Activated CD8-positive, alpha-beta memory T cell treated with anti-CD3 and anti-CD28 coated beads, Interleukin-2, amount 50 U/mL, for 24 hours (primary cell): Measurements from ENCODE around the gene FGFR3.

Source experiments
- DNase-seq: peaks from one replicate; pipeline ENCODE4 v3.0.0-alpha.2; 2020; ENCODE audit errors: extremely low read depth

The FGFR3 gene

GRCh38 chr4:1788254-1788973 lies 4.7 kb upstream of the FGFR3 start:
- no peak for DNase-seq

- no peak for DNase-seq
Measured at GRCh38 chr4:1789552-1789951, 3.5 kb upstream of the FGFR3 start.

DNA sequence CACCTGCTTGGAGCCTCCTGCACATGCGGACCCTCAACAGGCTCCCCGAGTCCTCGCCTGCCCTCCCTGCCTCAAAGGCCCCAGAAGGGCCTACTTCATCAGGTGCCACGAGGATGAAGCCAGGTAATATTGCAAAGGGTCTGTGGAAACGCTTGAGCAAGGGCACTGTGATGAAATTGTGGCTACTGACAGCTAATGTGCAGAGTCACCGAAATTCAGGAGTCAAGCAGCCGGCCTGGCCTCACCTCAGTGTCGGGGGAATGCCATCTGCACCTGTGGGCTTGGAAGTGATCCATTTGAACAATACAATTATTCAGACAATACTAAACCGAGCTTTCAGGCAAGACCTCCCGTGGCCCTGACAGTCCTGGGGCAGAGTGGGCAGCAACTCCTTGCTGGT lies 3.1 kb upstream of the FGFR3 start:
- DNase-seq = no peak

DNA sequence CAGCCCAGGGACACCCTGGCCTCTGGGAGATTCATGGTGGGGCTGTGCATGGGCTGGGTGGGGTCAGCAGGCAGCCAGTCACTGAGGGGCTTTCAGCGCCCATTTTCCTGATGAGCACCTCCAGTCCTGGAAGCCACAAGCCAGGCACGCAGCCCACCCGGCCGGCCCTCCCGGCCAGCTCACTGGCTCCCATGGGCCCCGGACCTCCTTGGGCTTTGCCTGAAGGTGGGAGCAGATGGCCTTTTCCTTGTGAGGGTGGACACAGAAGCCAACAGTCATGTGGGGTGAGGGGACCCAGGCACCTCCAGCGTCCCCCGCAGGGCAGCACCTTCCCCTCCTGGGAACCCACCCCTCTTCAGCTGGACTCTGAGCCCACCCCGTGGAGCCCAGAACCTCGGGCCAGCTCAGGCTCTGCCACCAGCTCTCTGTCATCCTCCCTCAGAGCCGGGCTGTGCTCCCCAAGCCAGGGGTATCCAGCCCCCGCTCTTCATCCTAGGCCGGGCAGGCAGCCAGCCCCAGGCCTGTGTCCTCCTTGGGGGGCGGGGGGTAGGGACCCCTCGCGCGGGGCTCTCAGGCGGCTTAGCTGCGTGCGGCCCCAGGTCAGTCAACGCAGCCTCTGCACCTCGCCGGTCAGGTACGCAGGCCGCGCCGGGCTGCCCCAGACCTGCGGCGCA lies 798 bp upstream of the FGFR3 start:
- no peak for DNase-seq

DNA sequence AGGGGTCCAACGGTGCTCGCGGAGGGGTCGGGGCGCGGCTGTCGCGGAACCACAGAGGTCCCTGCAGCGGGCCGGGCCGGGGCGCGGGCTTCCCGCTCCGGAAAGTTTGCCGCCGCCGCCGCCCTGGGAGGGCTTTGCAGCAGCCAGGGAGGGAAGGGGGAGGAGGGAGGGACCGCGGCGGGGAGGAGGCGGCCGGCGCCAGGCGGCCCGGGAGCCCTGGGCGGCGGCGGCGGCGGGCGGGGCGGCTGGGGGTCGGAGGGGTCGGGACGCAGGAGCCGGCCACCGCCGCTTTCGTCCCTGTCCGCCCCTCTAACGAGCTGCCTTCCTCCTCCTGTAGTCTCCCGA lies 375 bp downstream of the FGFR3 start:
- no peak for DNase-seq

- no peak for DNase-seq
Measured at GRCh38 chr4:1793940-1794808, 1.1 kb downstream of the FGFR3 start.

GRCh38 chr4:1794809-1795298 lies 1.8 kb downstream of the FGFR3 start:
- DNase-seq = no peak

GRCh38 chr4:1795299-1796195 lies 2.5 kb downstream of the FGFR3 start:
- DNase-seq = no peak

GRCh38 chr4:1796486-1797204 lies 3.6 kb downstream of the FGFR3 start:
- DNase-seq = no peak

- no peak for DNase-seq
Measured at GRCh38 chr4:1797298-1797860, 4.3 kb downstream of the FGFR3 start.

- no peak for DNase-seq
Measured at GRCh38 chr4:1797861-1798579, 4.9 kb downstream of the FGFR3 start.

- no peak for DNase-seq
Measured at GRCh38 chr4:1798580-1799386, 5.7 kb downstream of the FGFR3 start.

DNA sequence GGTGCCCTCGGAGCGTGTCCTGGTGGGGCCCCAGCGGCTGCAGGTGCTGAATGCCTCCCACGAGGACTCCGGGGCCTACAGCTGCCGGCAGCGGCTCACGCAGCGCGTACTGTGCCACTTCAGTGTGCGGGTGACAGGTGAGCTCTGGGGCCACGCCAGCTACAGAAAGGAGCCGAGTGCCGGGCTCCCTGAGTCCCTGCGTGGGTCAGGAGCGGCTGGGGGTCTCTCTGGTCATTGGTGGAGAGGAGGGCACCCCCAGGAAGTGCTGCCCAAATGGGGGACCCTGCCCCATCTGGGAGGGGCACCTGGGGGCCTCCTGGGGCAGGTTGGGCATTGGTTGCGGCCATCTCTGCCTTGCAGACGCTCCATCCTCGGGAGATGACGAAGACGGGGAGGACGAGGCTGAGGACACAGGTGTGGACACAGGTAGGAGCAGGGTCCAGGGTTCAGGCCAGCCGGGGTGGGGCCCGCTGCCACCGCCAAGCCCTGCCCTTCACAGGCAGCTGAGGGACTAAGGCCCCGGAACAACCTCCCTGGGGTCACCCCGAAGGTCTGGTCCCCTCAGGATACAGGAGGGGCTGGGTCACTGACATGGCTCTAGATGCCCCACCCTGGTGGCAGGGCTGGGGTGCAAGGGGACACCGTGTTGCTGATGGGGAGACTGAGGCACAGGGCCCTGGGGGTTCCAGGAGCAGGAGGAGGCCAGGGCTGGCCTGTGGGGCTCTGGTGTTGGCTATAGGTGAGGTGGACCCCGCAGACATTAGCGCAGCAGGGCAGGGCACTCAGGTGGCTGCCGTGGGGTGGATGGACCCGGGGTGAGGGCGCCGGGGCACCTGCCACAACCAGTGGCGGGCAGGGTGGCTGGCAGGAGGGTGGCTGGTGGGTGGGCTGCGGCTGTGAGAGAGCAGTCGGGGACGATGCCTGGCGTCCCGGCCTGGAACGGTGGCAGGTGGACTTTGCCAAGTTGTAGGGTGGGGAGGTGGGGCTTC lies 6.6 kb downstream of the FGFR3 start:
- DNase-seq = no peak

- no peak for DNase-seq
Measured at GRCh38 chr4:1800805-1801204, 7.7 kb downstream of the FGFR3 start.

DNA sequence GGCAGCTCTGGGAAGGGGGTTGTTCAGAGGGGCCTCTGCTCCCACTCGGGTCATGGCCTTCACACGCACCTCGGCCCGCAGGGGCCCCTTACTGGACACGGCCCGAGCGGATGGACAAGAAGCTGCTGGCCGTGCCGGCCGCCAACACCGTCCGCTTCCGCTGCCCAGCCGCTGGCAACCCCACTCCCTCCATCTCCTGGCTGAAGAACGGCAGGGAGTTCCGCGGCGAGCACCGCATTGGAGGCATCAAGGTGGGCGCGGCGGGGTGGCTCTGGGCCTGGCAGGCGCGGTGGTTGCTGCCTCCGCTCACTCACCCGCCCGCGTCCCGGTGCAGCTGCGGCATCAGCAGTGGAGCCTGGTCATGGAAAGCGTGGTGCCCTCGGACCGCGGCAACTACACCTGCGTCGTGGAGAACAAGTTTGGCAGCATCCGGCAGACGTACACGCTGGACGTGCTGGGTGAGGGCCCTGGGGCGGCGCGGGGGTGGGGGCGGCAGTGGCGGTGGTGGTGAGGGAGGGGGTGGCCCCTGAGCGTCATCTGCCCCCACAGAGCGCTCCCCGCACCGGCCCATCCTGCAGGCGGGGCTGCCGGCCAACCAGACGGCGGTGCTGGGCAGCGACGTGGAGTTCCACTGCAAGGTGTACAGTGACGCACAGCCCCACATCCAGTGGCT lies 8.3 kb downstream of the FGFR3 start:
- no peak for DNase-seq

DNA sequence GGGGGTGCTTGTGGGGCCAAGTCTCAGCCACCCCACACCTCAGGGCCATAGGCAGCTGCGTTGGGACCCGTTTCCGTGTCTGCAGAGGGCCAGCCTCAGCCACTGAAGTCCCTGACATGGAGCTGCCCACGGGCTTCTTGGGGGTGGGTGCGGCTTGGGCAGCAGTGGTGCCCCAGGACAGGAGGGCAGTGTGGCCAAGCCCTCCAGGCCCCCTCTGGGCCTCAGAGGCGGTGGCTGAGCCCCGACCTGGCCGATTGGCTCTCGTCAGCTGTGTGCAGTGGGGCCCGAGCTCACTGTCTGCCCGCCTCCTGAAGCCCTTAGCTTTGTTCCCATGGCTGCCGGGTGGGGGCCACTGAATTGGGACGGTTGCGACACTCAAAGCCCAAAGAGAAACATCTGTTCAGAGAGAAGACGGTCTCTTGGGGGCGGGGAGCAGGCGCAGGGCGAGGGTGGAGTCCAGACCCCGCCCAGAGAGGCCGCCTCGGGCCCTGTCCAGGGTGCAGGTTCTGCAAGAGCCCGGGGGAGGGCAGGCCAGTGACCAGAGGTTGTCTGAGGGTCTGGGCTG lies 9.1 kb downstream of the FGFR3 start:
- DNase-seq = no peak
